ENCODE data around the gene NUDT3.

DNA sequence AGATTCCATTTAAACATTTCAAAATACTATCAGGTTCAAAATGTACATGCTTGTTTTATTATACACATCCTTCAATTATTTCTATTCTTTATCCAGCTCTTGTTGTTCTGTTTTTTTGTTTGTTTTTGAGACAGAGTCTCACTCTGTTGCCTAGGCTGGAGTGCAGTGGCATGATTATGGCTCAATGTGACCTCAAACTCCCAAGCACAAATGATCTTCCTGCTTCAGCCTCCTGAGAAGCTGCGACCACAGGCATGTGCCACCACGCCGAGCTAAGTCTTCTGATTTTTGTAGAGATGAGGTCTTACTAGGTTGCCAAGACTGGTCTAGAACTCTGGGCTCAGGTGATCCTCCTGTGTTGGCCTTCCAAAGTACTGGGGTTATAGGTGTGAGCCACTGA lies 99.5 kb downstream of the NUDT3 start:
- TF ChIP-seq, protein P1, sequence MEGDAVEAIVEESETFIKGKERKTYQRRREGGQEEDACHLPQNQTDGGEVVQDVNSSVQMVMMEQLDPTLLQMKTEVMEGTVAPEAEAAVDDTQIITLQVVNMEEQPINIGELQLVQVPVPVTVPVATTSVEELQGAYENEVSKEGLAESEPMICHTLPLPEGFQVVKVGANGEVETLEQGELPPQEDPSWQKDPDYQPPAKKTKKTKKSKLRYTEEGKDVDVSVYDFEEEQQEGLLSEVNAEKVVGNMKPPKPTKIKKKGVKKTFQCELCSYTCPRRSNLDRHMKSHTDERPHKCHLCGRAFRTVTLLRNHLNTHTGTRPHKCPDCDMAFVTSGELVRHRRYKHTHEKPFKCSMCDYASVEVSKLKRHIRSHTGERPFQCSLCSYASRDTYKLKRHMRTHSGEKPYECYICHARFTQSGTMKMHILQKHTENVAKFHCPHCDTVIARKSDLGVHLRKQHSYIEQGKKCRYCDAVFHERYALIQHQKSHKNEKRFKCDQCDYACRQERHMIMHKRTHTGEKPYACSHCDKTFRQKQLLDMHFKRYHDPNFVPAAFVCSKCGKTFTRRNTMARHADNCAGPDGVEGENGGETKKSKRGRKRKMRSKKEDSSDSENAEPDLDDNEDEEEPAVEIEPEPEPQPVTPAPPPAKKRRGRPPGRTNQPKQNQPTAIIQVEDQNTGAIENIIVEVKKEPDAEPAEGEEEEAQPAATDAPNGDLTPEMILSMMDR (IDR thresholded peaks at IDR 0.05), result no peak
- no peak for TF ChIP-seq POLR2A (IDR thresholded peaks at IDR 0.05)
